ENCODE results near the gene RAP2B. TPM values are rescaled to one million over a fixed set of nuclear protein-coding genes. Genes with fewer than 3 reads are reported as not detected.
"Not testable (repeated sequence)": the region's sequence is repeated elsewhere in the genome, so short reads cannot be mapped to it uniquely, and the experiment has no call there.

RAP2B gene
- total RNA-seq = 17.0 TPM
- long read RNA-seq, full-length matches to known transcripts = 39 of 40 reads
- long read RNA-seq, partial matches to known transcripts = 0 of 40 reads
- long read RNA-seq, other reads (novel, unspliced or antisense) = 1 of 40 reads

DNA sequence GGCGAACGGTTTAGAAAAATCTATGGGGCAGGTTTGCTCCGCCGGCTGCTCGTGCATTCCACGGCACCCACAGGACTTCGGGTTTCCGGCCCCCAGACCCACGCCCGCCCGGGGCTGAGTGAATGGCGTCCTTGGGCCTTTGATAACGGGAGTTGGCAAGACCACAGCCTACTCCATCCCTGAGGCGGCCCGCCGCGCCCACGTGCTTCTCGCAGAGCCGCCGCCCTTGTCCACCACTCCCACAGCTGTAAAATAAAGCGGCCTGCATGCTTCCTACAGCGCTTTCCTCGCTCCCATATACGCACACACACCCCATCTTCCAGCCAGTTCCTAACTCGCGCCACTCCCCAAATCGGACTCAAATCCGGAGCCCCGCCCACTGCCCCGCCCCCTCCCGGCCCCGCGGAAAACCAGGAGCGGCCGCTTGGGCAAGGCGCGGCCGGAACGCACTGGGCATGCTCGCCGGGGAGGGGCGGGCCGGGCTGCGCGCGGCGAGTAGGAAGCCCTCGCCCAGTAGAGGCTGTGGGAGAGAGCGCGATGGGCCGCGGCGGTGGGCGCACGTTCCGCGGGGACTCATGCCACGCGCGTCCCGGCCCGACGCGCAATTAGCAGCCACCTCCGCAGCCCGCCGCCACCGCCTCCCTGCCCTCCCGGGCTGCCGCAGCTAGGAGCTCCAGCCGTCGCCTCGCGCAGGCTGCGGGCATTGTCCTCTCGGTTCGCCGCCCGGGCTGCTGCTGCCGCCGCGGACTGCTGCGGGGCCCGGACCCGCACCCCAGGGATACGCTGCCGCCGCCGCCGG is at the start of gene RAP2B:
TSS of gene RAP2B (plus strand) at position 513 of the 799 bp plus-strand sequence. CDS start 468 bp downstream, outside the sequence.
- DNase-seq (ENCODE audit: low spot score) = peak; percentile 99

GRCh38 chr3:153113541-153113940 is 48.5 kb upstream of the RAP2B start:
- DNase-seq (ENCODE audit: low spot score) = no peak

GRCh38 chr3:153114270-153114669 is 47.8 kb upstream of the RAP2B start:
- not testable (repeated sequence) for DNase-seq (ENCODE audit: low spot score)

GRCh38 chr3:153115326-153115725 is 46.7 kb upstream of the RAP2B start:
- no peak for DNase-seq (ENCODE audit: low spot score)

- DNase-seq (ENCODE audit: low spot score) = no peak
Measured at GRCh38 chr3:153127788-153128187, 34.2 kb upstream of the RAP2B start.

DNA sequence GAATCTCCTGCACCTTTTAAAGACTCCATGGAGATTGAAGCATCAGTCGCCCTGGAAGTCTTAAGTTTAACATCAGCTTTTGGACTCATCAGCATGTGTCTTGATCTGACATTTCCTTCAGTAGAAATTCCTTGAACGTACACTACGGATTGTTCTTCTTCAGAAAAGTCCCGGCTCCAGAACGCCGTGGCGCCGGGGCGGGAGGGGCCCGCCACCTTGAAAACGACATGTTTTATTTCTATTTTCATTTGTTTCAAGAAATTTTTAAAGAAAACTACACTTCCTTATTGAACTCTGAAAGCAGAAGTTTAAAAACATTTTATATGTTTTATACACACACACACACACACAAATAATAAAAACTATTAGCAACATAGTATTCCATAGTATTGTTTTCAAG is 32.6 kb upstream of the RAP2B start:
- DNase-seq (ENCODE audit: low spot score) = no peak

DNA sequence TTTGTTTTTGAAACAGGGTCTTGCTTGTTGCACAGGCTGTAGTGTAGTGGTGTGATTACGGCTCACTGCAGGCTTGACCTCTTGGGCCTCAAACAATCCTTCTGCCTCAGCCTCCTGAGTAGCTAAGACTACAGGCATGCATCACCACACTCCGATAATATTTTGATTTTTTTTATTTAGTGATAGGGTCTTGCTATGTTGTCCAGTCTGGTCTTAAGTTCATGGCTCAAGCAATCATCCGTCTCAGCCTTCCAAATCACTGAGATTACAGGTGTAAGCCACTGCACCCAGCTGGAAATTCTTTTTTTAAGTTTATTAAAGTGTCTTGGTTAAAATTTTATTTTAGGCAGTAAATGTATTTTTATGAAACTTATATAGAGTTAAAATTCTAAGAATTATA is 32.2 kb upstream of the RAP2B start:
- no peak for DNase-seq (ENCODE audit: low spot score)

- no peak for DNase-seq (ENCODE audit: low spot score)
Measured at GRCh38 chr3:153130312-153130977, 31.6 kb upstream of the RAP2B start.

GRCh38 chr3:153137626-153138025 is 24.4 kb upstream of the RAP2B start:
- no peak for DNase-seq (ENCODE audit: low spot score)

DNA sequence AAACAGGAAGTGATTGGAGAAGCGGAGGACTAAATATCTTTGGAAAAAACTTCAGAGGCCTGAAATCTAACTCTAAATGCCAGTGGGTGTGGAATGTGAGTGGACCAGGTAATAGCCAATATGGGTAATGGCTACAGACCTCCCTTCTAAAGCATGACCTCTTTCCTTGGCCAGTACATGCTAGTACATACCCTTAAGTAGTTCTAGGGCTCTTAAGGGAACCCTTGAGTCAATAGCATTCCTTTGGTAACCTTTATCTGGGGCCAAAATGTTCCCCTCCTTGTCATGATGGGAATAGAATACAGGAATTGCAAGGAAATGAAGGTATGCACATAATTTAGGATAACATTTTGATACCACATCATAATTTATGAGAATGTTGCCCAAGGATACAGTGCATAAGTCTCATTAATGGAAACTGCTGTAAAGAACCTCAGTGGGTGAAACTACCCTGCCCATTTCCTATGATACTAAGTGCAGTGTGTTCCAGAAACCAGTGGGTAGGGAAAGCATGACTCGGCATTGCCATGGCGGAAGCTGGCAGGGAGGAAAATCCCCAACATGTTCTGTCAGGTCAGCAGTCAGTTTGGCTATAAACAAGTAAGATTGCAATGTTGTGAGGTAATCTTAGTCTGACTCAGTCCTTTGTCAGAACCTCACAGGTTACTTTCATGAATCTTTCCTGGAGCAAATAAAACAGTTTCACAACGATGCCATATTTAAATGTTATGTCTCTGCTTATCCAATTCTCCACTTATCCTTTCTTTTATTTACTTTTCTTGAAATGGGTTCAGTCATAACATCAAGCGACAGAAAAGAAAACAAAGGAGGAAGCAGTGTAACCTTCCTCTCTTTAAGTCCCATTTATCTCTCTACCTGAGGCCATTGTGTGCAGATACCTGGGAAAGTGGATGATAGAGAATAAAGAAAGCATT is 23.5 kb upstream of the RAP2B start:
- DNase-seq (ENCODE audit: low spot score) = no peak

DNA sequence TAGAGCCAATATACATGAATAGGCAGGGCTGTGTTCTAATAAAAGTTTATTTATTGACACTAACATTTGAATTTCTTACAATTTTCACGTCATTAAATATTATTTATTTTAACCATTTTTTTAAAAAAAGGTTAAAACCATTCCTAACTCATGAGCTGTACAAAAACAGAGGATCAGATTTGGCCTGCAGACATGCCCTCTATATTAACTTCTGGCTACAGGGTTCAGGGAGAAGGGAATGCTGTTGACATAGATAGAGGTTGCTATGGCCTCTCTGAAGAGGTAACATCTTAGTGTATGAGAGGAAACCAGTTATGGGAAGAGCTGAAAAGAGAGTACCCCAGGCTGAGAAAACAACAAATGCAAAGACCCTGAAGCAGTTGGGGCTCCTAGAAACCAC is 19.1 kb upstream of the RAP2B start:
- DNase-seq (ENCODE audit: low spot score) = no peak

DNA sequence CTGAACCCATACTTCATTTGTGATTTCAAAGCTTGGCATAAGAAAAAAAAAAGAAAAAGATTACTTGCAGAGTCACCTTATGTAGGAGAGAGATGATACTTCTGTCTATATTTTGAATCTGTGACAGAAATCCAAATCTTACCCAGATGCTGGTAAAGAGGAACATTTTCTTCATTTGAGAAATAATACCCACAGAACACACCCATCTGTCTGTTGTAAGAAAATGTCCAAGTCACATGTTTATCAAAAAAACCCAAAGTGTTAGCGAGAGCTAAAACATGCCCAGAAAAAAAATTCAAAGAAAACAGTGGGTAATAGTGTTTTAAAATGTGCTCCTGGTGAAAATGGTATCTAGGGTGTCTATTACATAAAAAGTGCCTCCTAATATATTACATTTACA is 18.0 kb upstream of the RAP2B start:
- no peak for DNase-seq (ENCODE audit: low spot score)

DNA sequence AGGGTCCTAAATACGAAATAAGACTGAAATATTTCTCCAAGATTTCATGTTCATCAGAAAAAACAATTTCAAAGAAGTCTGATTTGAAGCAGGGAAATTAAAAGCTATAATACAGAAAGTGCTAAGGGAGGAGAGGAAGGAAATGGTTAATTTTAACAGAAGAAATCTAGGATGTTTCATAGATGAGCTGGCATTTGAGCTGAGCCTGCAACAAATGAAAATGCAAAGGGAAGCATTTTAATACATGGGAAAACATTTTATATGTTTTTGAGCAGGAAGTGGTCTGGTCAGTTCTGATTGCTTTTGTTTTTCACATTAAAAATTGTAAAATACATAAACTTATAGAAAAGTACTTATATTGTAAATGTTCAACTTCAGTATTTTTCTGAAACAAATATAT is 17.2 kb upstream of the RAP2B start:
- DNase-seq (ENCODE audit: low spot score) = no peak

DNA sequence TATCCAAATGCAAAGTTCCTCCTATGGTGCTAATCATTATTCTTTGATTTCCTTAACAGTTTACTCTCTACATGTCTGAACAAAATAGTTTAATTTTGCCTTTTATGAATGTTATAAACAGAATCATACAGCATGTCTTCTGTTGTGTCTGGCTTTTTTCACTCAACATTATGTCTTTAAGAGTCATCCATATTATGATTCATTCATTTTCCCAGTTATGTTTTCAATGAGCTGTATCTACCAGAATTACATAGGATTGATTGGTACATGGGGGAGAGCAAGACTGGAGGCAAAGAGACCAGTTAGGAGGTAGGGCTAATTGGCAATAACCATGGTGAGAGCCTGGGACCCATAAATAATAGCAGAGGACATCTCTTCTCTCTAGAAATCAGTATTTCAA is 16.6 kb upstream of the RAP2B start:
- no peak for DNase-seq (ENCODE audit: low spot score)

DNA sequence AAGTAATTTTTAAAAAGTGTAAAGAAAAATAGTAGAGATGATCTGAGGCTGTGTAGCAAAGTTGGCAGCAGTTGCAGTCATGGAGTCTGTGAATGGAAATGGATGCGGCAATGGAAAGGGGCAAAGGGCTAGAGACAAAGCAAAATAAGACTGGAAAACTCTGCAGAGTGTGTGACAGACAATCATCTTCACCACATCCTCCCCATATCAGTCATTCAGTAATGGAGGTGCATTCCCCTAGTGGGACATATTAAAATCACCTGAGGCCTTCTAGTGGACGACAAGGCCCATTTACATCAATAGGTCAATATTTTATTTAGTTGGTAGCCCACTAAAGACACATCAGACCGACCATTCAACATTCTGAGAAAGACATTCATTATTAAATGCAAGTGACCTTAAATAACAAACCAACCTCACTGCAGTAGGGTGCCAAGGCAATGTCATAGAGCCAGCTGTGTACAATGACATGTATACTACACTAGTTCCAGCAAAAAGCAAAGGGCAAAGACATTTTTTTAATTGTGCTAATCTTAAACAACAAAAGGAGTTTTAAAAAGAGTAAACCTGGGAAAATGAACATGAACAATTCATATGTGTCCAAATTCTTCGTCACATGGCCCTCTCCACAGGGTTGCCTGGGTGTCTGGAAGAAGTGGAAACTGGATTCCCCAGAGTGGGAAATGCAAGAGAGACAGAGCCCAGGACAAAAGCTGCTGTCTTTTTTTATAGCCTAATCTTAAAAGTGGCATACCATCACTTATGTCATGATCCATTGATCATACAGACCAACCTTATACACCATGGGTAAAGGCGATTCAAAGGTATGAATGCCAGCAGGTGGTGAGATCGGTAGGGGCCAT is 15.6 kb upstream of the RAP2B start:
- no peak for DNase-seq (ENCODE audit: low spot score)

GRCh38 chr3:153150991-153151390 is 11.0 kb upstream of the RAP2B start:
- DNase-seq (ENCODE audit: low spot score) = no peak

GRCh38 chr3:153155786-153156185 is 6.2 kb upstream of the RAP2B start:
- DNase-seq (ENCODE audit: low spot score) = not testable (repeated sequence)

GRCh38 chr3:153158189-153158588 is 3.8 kb upstream of the RAP2B start:
- DNase-seq (ENCODE audit: low spot score) = no peak

DNA sequence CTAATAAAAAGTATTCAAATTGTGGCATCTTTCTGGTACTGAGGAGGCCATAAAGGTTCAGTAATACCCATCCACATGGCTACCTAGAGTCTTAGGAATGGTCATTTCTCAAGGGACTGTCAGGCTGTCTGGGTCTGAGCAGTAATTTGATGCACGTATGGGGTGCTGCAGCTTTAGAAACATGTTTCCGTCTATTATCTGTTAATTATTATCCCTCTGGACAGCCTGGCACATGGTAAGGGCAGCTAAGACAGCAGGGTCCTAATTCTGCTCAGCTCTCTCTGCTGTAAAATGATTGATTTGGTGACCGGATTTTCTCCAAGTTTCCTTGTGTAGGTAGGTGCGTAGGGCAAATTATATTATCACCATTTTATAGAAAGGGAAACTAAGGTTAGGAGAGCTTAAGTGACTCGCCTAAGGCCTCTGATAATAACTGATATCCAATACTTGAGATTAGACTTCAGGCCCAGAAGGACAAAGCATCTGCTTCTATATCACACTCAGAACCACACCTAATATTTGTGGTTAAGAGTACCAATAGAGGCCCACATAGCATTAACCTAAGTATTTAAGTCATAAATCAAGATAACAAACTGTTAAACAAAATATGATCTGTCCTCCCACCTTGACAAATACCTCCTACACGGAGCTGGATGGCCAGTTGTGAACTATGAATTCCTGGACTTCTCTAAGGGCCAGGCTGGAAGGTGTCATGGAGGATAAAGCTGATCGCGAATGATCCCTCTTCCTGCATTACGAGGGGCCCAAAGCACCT is 2.9 kb upstream of the RAP2B start:
- DNase-seq (ENCODE audit: low spot score) = no peak

All from mesenteric fat pad (tissue), 1 donor.